ENCODE results near the gene ST7.
A peak's percentile ranks its signal among the peaks of the same experiment; 100 is the strongest.
"Not testable (repeated sequence)": the region's sequence is repeated elsewhere in the genome, so short reads cannot be mapped to it uniquely, and the experiment has no call there.

ST7 gene

DNA sequence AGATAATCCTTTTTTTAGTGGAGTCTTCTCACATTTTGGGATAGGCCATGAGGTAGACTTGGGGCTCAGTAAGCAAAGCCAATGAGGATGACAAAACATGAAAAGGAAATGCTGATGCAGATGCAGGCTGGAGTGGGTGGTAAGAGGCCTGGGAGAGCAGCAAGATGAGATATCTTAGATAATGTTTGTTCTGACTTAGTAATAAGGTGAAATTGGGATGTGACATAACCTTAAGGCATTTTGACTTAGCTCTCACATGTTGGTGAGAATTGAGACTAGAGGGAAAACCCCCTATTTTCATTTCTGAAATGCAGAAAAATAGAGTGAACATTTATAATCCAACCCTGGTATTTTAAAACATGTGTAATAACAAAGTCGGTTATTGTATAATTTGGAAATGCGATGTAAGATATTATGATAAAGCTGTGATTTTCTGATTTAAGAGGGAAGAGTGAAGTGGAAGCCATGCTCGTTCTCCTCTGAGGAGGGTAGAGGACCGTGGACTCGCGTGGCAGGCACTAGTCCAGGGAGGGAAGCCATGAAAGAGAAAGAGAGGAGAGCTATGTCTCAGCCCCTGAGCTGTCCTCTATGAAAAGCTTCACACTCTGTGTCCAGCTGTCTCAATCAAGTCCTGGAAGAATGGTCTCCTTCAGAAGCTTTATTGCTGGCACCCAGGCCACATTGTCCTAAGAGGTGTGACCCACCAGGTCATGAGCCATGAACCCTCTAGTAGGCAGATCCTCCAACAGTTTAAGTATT is 57.3 kb downstream of the ST7 start:
- DNase-seq (ENCODE audit: low read depth), result no peak

GRCh38 chr7:117011419-117012260 is 58.3 kb downstream of the ST7 start:
- DNase-seq (ENCODE audit: low read depth), result no peak

DNA sequence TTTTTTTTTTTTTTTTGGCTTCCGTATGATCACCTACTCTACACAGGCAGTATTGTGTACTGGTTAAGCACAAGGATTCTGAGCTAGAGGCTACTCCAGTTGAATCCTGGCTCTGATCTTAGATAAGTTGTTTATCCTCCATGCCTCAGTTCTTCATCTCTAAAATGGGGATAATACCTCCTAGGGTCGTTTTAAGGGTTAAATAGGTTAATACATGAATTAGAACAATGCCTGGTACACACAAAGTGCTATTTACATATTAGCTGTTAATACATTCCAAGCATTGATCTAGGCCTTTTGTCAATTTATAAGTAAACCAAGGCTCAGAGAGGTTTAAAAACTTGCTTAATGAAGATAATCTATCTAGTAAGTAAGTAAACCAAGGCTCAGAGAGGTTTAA is 59.0 kb downstream of the ST7 start:
- no peak for DNase-seq (ENCODE audit: low read depth)

- no peak for DNase-seq (ENCODE audit: low read depth)
Observed at GRCh38 chr7:117012696-117013095, 59.4 kb downstream of the ST7 start.

- DNase-seq (ENCODE audit: low read depth), result no peak
Observed at GRCh38 chr7:117014099-117014656, 60.9 kb downstream of the ST7 start.

- peak; percentile 41 for DNase-seq (ENCODE audit: low read depth)
Observed at GRCh38 chr7:117014673-117015133, 61.4 kb downstream of the ST7 start.

DNA sequence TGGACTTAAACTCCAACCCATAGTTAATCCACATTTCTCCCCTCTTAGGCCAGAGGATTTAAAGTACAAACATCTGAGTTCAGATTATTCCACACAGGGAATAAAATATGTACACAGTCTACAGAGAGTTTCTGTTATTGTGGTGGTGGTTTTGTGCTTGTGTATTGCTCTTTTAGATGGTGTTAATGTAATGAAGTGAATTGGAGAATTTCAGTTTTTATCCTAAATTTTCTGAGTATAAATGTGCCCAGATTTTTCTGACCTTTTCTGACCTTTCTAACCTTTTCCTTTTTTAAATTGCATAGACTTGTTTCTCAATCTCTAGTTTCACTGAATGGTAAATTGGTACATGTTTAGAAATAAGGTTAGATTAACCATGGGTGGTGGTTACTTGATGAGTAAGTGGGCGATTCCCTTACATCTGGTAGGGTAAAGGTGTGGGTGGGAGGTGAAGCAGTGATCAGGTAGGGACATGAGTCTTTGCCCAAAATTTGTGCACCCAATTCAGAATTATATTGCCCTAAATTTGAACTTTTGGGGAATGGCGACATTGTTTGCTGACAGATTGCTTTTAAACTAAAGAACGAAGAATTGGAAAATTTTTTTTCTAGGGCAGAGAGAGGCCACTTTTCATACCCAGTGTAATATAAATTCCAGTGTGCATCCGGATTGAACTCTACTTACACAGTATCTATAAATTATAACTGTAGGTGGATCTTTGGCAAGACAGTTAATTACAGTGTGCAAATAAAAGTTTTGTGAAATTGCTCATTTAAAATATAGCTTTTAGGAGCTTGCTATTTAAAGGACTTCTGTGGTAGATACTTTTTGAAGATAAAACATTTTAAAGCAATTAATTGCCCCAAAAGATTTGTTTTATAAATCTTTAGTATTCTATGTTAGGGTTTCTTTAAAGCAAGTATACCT is 62.2 kb downstream of the ST7 start:
- DNase-seq (ENCODE audit: low read depth), result no peak

- no peak for DNase-seq (ENCODE audit: low read depth)
Observed at GRCh38 chr7:117017017-117017451, 63.7 kb downstream of the ST7 start.

DNA sequence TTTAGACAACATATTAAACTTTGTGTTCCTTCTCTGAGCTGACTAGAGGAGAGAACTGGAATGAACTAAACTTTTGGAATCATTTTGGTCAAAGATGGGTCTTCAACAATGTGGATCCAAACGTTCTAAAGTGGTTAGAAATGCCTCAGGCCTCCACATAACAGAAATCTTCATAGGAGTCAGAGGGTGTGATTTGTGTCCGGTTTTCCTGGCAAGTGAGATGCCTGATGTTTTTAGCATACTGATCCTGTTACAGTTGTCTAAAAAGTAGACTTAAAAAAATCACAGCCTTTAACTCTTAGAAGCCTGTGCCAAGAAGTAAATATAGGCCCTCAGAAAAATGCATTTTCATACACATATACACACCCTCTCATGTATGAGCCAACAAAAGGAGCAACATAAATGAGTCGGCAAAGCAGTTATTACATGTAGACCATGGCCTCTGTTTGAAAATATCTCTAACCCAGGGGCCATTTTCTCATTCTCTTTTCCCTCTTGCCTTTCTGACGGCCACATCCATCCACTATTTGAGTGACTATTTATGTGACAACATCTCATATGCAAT is 64.5 kb downstream of the ST7 start:
- DNase-seq (ENCODE audit: low read depth), result no peak

DNA sequence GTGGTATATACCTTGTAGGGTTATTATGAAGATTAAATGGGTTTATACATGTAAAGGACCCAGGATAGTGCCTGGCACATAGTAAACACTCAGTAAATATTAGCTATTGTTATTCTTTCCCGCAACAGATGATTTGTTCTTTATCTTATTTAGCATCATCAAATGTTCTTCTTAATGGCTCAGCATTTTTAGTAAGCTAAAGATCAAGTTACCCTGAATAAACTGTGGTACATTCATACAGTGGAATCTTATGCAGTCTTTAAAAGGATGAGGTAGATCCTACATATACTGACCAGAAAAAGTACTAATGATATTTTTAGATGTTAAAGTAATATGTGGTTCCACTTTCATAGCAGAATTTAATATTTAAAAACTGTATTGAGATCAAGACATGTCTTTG is 65.4 kb downstream of the ST7 start:
- DNase-seq (ENCODE audit: low read depth), result no peak

GRCh38 chr7:117019287-117019686 is 66.0 kb downstream of the ST7 start:
- DNase-seq (ENCODE audit: low read depth), result no peak

- DNase-seq (ENCODE audit: low read depth), result peak; percentile 53
Observed at GRCh38 chr7:117019786-117020590, 66.7 kb downstream of the ST7 start.

GRCh38 chr7:117020591-117020973 is 67.3 kb downstream of the ST7 start:
- DNase-seq (ENCODE audit: low read depth), result no peak

DNA sequence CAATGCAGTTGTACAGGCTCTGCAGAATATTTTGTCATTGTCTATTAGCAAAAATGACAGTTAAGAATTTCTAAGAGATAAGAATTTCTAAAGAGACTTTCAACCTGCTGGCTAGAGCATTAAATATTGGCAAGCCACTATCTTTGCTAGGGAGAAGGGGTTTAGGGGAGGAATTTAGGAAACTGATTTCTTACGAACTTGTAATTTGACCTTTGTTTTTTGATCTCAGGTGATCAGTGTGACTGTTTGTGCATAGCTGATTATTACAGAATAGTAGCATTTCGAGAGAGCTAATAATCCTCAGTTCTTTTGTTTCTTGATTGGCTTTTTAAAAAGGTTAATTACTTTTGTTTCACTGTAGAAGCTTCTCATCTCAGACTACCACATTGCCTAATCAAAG is 68.1 kb downstream of the ST7 start:
- DNase-seq (ENCODE audit: low read depth), result no peak

DNA sequence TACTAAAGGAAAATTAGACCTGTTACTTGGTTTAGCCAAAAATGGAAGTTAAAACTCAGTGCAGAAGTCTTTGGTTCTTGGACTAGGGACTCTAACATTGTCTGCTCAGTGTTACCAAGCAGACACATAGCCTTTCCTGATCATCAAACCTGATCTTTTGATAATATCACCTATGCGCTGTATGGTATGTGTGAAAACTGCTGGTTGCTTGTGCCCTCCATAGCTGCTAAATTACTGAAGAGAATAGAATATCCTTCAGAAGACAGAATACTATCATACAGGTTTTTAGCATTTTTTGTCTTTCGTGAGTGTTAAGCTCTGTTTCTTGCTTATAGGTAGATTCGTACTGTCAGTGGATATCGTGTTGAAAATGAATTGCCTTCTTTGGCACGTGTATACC is 68.7 kb downstream of the ST7 start:
- DNase-seq (ENCODE audit: low read depth), result no peak

DNA sequence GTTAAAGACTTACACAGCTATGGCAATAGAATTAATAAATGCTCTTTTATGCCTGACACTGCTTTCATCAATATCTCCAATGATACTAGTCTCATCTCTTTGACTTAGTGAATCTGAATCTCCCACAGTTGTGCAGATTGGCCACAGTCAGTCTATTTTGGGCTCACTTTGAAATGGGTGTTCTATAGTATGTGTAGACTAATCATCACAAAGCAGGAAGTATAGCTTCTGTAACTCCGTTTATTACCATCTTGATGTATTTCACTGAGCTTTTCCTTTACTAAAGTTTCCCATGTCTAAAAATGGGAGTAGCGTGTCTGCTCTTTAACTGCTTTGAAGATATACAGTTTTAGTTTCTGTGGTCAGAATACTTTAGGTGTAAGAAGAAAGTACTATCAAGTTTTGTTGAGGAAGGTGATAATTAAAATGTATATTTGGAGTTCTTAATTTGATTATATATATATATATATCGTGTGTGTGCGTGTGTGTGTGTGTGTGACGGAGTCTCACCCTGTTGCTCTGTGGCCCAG is 70.1 kb downstream of the ST7 start:
- DNase-seq (ENCODE audit: low read depth), result no peak

DNA sequence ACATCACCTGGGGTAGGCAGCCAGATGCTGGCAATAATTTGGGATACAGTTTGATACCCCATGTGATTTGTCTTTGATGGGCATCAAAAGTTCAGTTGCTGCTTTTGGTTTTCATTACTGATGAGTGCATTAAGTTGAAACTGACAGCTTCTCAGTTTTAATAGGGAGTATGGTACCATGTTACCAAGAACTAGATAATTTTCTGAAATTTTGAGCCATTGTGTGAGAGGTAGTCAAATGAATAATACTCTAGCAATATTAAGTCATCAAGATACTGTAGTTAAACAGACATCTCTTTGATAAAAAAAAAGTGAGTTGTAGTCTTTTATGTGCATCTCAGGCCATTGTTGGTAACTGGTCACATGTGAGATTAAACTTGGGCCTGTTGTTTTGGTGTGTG is 71.5 kb downstream of the ST7 start:
- DNase-seq (ENCODE audit: low read depth), result no peak

GRCh38 chr7:117025891-117026290 is 72.6 kb downstream of the ST7 start:
- DNase-seq (ENCODE audit: low read depth), result no peak

GRCh38 chr7:117030346-117030745 is 77.0 kb downstream of the ST7 start:
- not testable (repeated sequence) for DNase-seq (ENCODE audit: low read depth)

- not testable (repeated sequence) for DNase-seq (ENCODE audit: low read depth)
Observed at GRCh38 chr7:117030793-117031192, 77.5 kb downstream of the ST7 start.
